GM12891 (cell line): ENCODE results near the gene RBM3.
"Not testable (repeated sequence)": the region's sequence is repeated elsewhere in the genome, so short reads cannot be mapped to it uniquely, and the experiment has no call there.

ENCODE experiments used
- DNase-seq: peaks from one replicate; pipeline ENCODE4 v3.0.0; 2011; ENCODE audit warnings: low spot score; ENCODE audit not compliant: insufficient read length
- FAIRE-seq: peaks from 2 replicates; lab custom pipeline; 2011; peaks lifted over from hg19 to GRCh38; lab: Jason Lieb, UNC
- PAX5 ChIP-seq: IDR thresholded peaks from 2 replicates; pipeline ENCODE4 v1.6.1; 2011; ENCODE audit warnings: low read length, moderate library complexity, mild to moderate bottlenecking; ENCODE audit not compliant: insufficient read depth, severe bottlenecking
- POLR2A ChIP-seq: IDR thresholded peaks from 2 replicates; pipeline ENCODE4 v1.6.1; 2011; ENCODE audit warnings: low read depth, low read length, control low read depth
- POLR2AphosphoS5 ChIP-seq: IDR thresholded peaks from 2 replicates; pipeline ENCODE4 v1.6.1; 2011; ENCODE audit warnings: low read depth, low read length, control low read depth
- POU2F2 ChIP-seq: IDR thresholded peaks from 2 replicates; pipeline ENCODE4 v1.6.1; 2011; ENCODE audit warnings: low read depth, mild to moderate bottlenecking, control low read depth, low read length, moderate library complexity
- SPI1 ChIP-seq: IDR thresholded peaks from 2 replicates; pipeline ENCODE4 v1.6.1; 2011; ENCODE audit warnings: low read depth, low read length, control low read depth
- TAF1 ChIP-seq: IDR thresholded peaks from 2 replicates; pipeline ENCODE4 v1.6.1; 2011; ENCODE audit warnings: low read depth, low read length, control low read depth

Gene RBM3

GRCh38 chrX:48540028-48540375 is 34.3 kb upstream of the RBM3 start:
- TF ChIP-seq TAF1 = peak; percentile 9; the same call in 1 of the 2 replicates
- no peak for TF ChIP-seq SPI1
- TF ChIP-seq POLR2A = 0 out of 2 replicates have a peak, but pooled peaks have one; percentile 20
- DNase-seq (no peak), FAIRE-seq (no peak)

DNA sequence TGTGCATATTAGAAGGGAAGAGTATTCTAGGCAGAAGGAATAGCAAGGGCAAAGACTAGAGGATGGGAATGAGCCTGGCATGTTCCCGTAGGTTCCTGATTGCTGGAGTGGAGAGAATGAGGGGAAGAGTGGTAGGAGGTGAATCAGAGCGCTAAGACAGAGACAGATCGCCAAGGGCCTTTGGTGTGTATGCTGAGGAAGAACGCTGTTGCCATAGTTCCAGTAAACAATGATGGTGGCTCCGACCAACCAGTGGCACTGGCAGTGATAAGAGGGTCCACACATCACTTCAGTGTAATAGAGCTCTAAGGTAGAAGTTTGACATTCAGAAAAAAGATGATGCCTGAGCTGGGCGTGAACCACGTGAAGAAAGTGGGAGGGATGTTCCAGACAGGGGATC is 33.8 kb upstream of the RBM3 start:
- TF ChIP-seq POLR2A (no peak), SPI1 (no peak), POU2F2 (no peak), PAX5 (no peak), TAF1 (no peak), POLR2AphosphoS5 (no peak)
- DNase-seq = no peak
- FAIRE-seq = peak; percentile 73

DNA sequence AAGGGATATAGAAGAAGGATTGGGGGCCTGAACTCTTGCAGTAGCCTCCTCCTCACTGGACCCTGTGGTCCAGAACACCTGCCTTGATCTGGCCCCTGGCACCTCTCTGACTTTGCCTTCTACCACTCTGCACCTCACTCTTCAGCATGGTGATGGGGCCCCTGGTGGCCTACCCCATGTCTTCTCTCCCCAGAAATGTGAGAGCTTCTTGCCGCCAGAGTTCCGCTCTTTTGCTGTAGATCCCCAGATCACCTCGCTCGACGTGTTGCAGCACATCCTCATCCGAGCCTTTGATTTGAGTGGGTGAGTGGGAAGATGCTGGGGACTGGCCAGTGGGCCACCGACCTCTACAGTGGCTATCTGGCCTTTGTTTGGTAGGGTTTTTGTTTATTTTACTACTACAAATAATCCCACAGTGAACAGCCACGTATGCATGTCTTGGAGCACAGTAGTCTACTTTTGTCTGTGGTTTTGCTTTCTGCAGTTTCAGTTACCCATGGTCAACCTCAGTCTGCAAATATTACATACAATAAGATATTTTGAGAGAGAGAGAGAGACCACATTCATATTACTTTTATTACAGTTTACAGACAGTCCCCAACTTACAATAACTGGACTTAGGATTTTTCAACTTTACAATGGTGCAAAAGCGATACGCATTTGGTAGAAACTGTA is 33.0 kb upstream of the RBM3 start:
- TF ChIP-seq PAX5 (no peak), POLR2AphosphoS5 (no peak), TAF1 (no peak), POLR2A (no peak)
- DNase-seq = no peak
- no peak for FAIRE-seq

DNA sequence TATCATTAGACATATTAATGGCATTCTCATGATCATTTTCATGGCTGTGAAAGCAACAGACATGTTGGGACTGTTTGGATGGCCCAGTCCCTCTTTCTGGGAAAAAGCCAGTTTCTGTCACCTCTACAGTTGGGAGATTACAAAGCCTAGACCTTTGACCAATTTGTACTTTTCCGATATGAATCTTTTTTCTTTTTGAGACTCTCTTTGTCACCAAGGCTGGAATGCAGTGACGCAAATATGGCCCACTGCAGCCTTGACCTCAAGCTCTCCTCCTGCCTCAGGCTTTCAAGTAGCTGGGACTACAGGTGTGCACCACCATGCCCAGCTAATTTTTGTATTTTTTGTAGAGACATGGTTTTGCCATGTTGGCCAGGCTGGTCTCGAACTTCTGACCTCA is 25.4 kb upstream of the RBM3 start:
- TF ChIP-seq POU2F2 (no peak), TAF1 (no peak), POLR2A (no peak), PAX5 (no peak), SPI1 (no peak), POLR2AphosphoS5 (no peak)
- peak; percentile 59 for FAIRE-seq
- no peak for DNase-seq

- DNase-seq, FAIRE-seq: not testable (repeated sequence)
These were observed 18.5 kb upstream of the RBM3 start for GRCh38 chrX:48555731-48556325.

GRCh38 chrX:48558271-48558670 is 16.0 kb upstream of the RBM3 start:
- DNase-seq = no peak
- FAIRE-seq = no peak
- TF ChIP-seq POLR2AphosphoS5 = no peak
- TF ChIP-seq SPI1 = no peak
- no peak for TF ChIP-seq POU2F2
- no peak for TF ChIP-seq TAF1
- no peak for TF ChIP-seq POLR2A
- no peak for TF ChIP-seq PAX5

GRCh38 chrX:48559636-48560035 is 14.6 kb upstream of the RBM3 start:
- DNase-seq = no peak
- no peak for TF ChIP-seq TAF1
- FAIRE-seq = no peak

GRCh38 chrX:48560056-48560455 is 14.2 kb upstream of the RBM3 start:
- TF ChIP-seq POLR2A (no peak), POLR2AphosphoS5 (no peak), TAF1 (no peak), PAX5 (no peak), SPI1 (no peak), POU2F2 (no peak)
- FAIRE-seq = no peak

GRCh38 chrX:48560681-48561080 is 13.6 kb upstream of the RBM3 start:
- TF ChIP-seq PAX5 = no peak
- no peak for TF ChIP-seq POU2F2
- TF ChIP-seq SPI1 = no peak
- TF ChIP-seq POLR2AphosphoS5 = no peak
- TF ChIP-seq POLR2A = no peak
- no peak for TF ChIP-seq TAF1
- no peak for FAIRE-seq
- no peak for DNase-seq

More at GRCh38 chrX:48560056-48560455, 14.2 kb upstream of the RBM3 start:
- no peak for DNase-seq

- no peak for TF ChIP-seq POLR2AphosphoS5
- no peak for TF ChIP-seq POU2F2
- TF ChIP-seq POLR2A = no peak
- TF ChIP-seq PAX5 = no peak
- TF ChIP-seq SPI1 = peak; percentile 37; the same call in 1 of the 2 replicates
- TF ChIP-seq TAF1 = no peak
- peak; percentile 78 for FAIRE-seq
- DNase-seq = no peak
These were observed 4.3 kb upstream of the RBM3 start for GRCh38 chrX:48569958-48570357.
